Colonic mucosa (tissue), 4 donors: ENCODE data around the gene CKB. TPM values are rescaled to one million over a fixed set of nuclear protein-coding genes. Genes with fewer than 3 reads are reported as not detected.

ENCODE experiments used
- DNase-seq: peaks from one replicate; pipeline ENCODE4 v3.0.0-alpha.2; 2020
- H3K27ac ChIP-seq: fragments of 200-600 bp; one replicate; pipeline ENCODE4 v1.8.0; 2021
- H3K27me3 ChIP-seq: fragments of 200-600 bp; one replicate; pipeline ENCODE4 v1.8.0; 2021
- H3K36me3 ChIP-seq: fragments of 200-600 bp; one replicate; pipeline ENCODE4 v1.8.0; 2021
- H3K4me1 ChIP-seq: fragments of 200-600 bp; one replicate; pipeline ENCODE4 v1.8.0; 2021; ENCODE audit warnings: mild to moderate bottlenecking
- H3K4me3 ChIP-seq: fragments of 200-600 bp; one replicate; pipeline ENCODE4 v1.8.0; 2021
- H3K9ac ChIP-seq, 2 donors: one replicate each; pipeline ENCODE4 v1.7.0; 2013; ENCODE audit warnings: control low read depth in 2 of 2, low read depth in 2 of 2, low read length in 2 of 2
- H3K9me3 ChIP-seq: fragments of 200-600 bp; one replicate; pipeline ENCODE4 v1.8.0; 2021
- intact Hi-C: fragments of 100-400 bp; cut with DNase I; formaldehyde crosslinking; loops from one replicate; pipeline ENCODE4 v1.14.1; 2022
- total RNA-seq, 2 donors: library from RNA; stranded (reverse); fragmentation: NEBNext Ultra II Directional in 1 of 2; extraction: Animal tissue kit (Norgen Biotek cat#: 25700) in 1 of 2; gene quantifications; one replicate each; pipeline ENCODE4 v1.2.1, GENCODE V29; 2021
- TF ChIP-seq, protein P1 (sequence below): fragments of 200-600 bp; IDR thresholded peaks from one replicate; pipeline ENCODE4 v1.8.0; 2022; ENCODE audit warnings: antibody characterized with exemption, mild to moderate bottlenecking
- donor health status: healthy.
- donor health status: DM: no; HTN: no; CAD: no.
- donor health status: DM: no; HTN: no; CAD: no.

The CKB gene
- total RNA-seq, 2 donors from 2014 or later = 1,501 to 4,641 TPM

DNA sequence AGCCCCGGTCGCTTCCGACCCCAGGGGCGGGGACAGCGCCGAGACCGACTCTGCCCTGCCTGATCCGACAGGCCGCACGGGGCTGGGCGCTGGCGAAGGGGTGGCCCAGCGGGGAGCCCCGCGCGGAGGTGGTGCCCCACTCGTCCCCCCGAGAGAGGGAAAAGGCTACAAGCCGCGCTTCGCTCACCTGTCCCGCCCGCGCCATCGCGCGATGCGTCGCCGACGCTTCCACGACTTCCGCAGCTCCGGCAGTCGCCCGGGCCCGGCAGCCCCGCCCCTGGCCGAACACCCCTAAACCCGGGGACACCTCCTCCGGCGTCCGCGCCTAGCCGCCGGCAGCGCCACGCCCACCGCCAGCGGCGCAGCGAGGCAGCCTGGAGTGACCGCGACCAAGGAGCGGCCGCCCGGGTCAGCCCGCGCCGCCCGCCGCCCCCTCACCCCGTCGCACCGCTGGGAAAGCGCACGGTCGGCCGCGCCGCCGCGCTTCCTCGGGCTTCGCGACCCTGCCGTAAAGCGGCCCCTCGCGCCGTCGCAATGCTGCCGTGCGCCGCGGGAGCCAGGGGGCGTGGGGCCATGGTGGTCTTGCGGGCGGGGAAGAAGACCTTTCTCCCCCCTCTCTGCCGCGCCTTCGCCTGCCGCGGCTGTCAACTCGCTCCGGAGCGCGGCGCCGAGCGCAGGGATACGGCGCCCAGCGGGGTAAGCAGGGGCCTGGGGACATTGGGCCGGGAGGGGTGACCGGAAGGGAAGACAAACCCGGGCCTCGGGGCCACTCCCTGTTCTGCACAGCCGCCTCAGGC is 40.0 kb upstream of the CKB start, which contains the start of the genes BAG5 and COA8:
Gene BAG5, minus strand, starts transcription at position 229 of the 797 bp plus-strand sequence. CDS start 1,493 bp downstream, outside the sequence.
Gene COA8, plus strand, starts transcription at position 532 of the 797 bp plus-strand sequence. Its CDS starts 42 bp downstream, at position 574.
- H3K9ac ChIP-seq = peak within 1 kb of the TSS; percentile 90 to 97
- peak; percentile 89 for DNase-seq
- H3K9me3 ChIP-seq = no peaks in the 10 kb centered on the region
- H3K4me1 ChIP-seq = peaks cover 9% of the 10 kb centered on the region
- TF ChIP-seq, protein P1, sequence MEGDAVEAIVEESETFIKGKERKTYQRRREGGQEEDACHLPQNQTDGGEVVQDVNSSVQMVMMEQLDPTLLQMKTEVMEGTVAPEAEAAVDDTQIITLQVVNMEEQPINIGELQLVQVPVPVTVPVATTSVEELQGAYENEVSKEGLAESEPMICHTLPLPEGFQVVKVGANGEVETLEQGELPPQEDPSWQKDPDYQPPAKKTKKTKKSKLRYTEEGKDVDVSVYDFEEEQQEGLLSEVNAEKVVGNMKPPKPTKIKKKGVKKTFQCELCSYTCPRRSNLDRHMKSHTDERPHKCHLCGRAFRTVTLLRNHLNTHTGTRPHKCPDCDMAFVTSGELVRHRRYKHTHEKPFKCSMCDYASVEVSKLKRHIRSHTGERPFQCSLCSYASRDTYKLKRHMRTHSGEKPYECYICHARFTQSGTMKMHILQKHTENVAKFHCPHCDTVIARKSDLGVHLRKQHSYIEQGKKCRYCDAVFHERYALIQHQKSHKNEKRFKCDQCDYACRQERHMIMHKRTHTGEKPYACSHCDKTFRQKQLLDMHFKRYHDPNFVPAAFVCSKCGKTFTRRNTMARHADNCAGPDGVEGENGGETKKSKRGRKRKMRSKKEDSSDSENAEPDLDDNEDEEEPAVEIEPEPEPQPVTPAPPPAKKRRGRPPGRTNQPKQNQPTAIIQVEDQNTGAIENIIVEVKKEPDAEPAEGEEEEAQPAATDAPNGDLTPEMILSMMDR = no peak
- no peaks in the 10 kb centered on the region for H3K27me3 ChIP-seq
- no peaks in the 10 kb centered on the region for H3K36me3 ChIP-seq
- peak within 1 kb of the TSS; percentile 93 for H3K27ac ChIP-seq
- intact Hi-C loops = no loop called here
- peak within 1 kb of the TSS; percentile 99 for H3K4me3 ChIP-seq

GRCh38 chr14:103562179-103562428 is 39.5 kb upstream of the CKB start:
- H3K36me3 ChIP-seq = no peaks in the 10 kb centered on the region
- H3K4me3 ChIP-seq = peak overlapping the region; percentile 99
- intact Hi-C loops = no loop called here
- H3K9ac ChIP-seq = peak overlapping the region; percentile 90 to 97
- peaks cover 9% of the 10 kb centered on the region for H3K4me1 ChIP-seq
- no peaks in the 10 kb centered on the region for H3K9me3 ChIP-seq
- no peak for DNase-seq
- no peaks in the 10 kb centered on the region for H3K27me3 ChIP-seq
- H3K27ac ChIP-seq = peak overlapping the region; percentile 93
- TF ChIP-seq, protein P1 = no peak

GRCh38 chr14:103561381-103562178 is 39.0 kb upstream of the CKB start:
- intact Hi-C loops = no loop called here
- Histone ChIP-seq H3K9me3 (no peaks in the 10 kb centered on the region), H3K9ac (peak overlapping the region; percentile 90 to 97), H3K27me3 (no peaks in the 10 kb centered on the region), H3K36me3 (no peaks in the 10 kb centered on the region), H3K4me1 (peaks cover 9% of the 10 kb centered on the region), H3K27ac (peak overlapping the region; percentile 93), H3K4me3 (peak overlapping the region; percentile 99)
- DNase-seq = no peak
- TF ChIP-seq, protein P1 = no peak

DNA sequence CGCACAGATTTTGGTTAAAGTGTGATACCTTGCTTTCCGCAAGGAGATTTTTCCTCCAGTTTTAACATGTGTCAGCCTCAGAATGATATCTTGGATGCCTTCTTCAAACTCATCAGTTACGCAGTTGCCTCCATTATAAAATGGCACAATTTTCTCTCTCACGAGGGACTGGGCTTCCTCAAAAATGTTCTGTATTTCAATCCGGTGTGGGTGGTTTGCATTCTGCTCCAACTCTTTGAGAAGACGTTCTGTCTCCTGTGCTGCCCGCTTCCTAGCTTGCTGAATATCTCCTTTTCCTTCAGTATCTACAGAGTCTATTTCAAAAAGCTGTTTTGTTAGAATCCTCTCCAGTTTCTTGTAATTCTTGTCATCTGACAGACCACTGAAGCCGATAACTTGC is 38.1 kb upstream of the CKB start:
- peaks cover 9% of the 10 kb centered on the region for H3K4me1 ChIP-seq
- peak overlapping the region in 1 of 2 donors; percentile 97 for H3K9ac ChIP-seq
- intact Hi-C loops = no loop called here
- no peaks in the 10 kb centered on the region for H3K27me3 ChIP-seq
- TF ChIP-seq, protein P1 = no peak
- H3K27ac ChIP-seq = no peak overlapping the region
- no peaks in the 10 kb centered on the region for H3K36me3 ChIP-seq
- no peak for DNase-seq
- no peaks in the 10 kb centered on the region for H3K9me3 ChIP-seq
- H3K4me3 ChIP-seq = no peak overlapping the region

DNA sequence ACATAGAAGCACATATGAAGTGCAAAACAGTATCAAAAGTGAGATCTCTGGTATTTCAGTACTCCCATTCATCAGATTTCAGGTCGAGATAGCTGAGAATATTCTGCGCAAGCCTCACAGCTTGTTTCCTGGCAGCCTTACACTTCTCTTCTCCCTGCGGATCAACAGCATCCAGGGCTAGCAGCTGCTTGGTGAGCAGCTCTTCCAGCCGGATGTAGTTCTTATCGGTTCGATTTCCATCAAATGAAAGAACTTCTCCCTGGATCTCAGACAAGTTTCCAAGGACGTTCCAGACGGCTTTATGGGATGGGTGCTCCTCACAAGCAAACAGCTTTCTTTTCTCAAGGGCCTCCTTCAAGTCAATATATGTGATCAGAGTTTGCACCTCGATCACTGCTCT is 37.1 kb upstream of the CKB start:
- H3K27me3 ChIP-seq = no peaks in the 10 kb centered on the region
- no peak overlapping the region for H3K4me3 ChIP-seq
- peaks cover 9% of the 10 kb centered on the region for H3K4me1 ChIP-seq
- no peak overlapping the region for H3K27ac ChIP-seq
- TF ChIP-seq, protein P1 = no peak
- intact Hi-C loops = no loop called here
- H3K9me3 ChIP-seq = no peaks in the 10 kb centered on the region
- DNase-seq = no peak
- no peak overlapping the region for H3K9ac ChIP-seq
- H3K36me3 ChIP-seq = no peaks in the 10 kb centered on the region
